ENCODE measurements around the gene KANSL3.

The KANSL3 gene

GRCh38 chr2:96547731-96548171 lies 90.4 kb downstream of the KANSL3 start:
- Histone ChIP-seq H3K36me3 (ENCODE audit: control insufficient read depth, insufficient read depth, low read length) (peaks cover 53% of the 10 kb centered on the region), H3K27me3 (replicated peaks; ENCODE audit: control insufficient read depth, insufficient read depth, low read length, poor library complexity, severe bottlenecking) (no peaks in the 10 kb centered on the region), H3K27ac (ENCODE audit: insufficient read depth, low read length, poor library complexity, severe bottlenecking) (no peak overlapping the region), H3K9me3 (ENCODE audit: control insufficient read depth, low read length) (no peaks in the 10 kb centered on the region), H3K4me3 (ENCODE audit: insufficient read depth, low read depth, low read length, poor library complexity, severe bottlenecking) (no peak overlapping the region), H3K4me1 (ENCODE audit: control insufficient read depth, insufficient read depth, low read length, poor library complexity, severe bottlenecking) (peaks cover 24% of the 10 kb centered on the region)
- DNase-seq, result no peak

DNA sequence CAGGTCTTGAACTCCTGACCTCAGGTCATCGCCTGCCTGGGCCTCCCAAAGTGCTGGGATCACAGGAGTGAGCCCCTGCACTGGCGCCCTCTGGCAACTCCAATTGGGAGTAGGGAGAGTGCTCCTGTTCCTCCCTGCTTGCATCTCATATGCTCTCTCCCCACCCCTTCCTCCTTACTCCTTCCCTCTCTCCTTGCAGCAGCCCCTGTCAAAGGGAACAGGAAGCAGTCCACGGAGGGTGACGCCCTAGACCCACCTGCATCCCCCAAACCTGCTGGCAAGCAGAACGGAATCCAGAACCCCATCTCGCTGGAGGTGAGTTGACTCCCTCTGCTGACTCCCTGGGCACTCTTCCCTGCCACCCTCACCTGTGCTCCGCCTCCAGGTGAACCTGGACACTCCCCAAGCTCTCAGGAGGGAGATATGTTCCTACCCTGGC lies 90.9 kb downstream of the KANSL3 start:
- H3K4me1 ChIP-seq (ENCODE audit: control insufficient read depth, insufficient read depth, low read length, poor library complexity, severe bottlenecking), result peaks cover 29% of the 10 kb centered on the region
- H3K36me3 ChIP-seq (ENCODE audit: control insufficient read depth, insufficient read depth, low read length), result peaks cover 54% of the 10 kb centered on the region
- no peaks in the 10 kb centered on the region for H3K9me3 ChIP-seq (ENCODE audit: control insufficient read depth, low read length)
- no peak overlapping the region for H3K4me3 ChIP-seq (ENCODE audit: insufficient read depth, low read depth, low read length, poor library complexity, severe bottlenecking)
- no peak overlapping the region for H3K27ac ChIP-seq (ENCODE audit: insufficient read depth, low read length, poor library complexity, severe bottlenecking)
- no peaks in the 10 kb centered on the region for H3K27me3 ChIP-seq (replicated peaks; ENCODE audit: control insufficient read depth, insufficient read depth, low read length, poor library complexity, severe bottlenecking)
- DNase-seq, result no peak

DNA sequence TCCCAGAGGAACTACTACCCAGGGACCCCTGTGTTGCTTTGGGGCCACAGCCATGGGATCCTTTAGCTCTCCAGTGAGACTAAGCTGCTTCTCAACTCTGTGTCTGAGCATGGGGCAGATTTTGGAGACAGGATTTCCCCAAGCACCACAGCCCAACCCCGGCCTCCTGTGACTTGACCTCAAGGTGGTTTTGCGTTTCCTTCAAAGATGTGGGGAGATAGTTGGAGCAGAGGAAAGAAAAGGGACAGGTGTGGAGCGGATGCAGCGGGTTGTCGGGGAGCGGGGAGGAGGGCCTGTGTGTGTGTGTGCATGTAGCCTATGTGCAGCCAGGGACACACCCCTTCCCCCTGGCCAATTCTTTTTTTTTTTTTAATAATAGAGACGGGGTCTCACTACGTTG lies 91.3 kb downstream of the KANSL3 start:
- Histone ChIP-seq H3K9me3 (ENCODE audit: control insufficient read depth, low read length) (no peaks in the 10 kb centered on the region), H3K36me3 (ENCODE audit: control insufficient read depth, insufficient read depth, low read length) (peaks cover 54% of the 10 kb centered on the region), H3K4me1 (ENCODE audit: control insufficient read depth, insufficient read depth, low read length, poor library complexity, severe bottlenecking) (peaks cover 33% of the 10 kb centered on the region), H3K27ac (ENCODE audit: insufficient read depth, low read length, poor library complexity, severe bottlenecking) (no peak overlapping the region), H3K27me3 (replicated peaks; ENCODE audit: control insufficient read depth, insufficient read depth, low read length, poor library complexity, severe bottlenecking) (no peaks in the 10 kb centered on the region), H3K4me3 (ENCODE audit: insufficient read depth, low read depth, low read length, poor library complexity, severe bottlenecking) (no peak overlapping the region)
- DNase-seq, result peak in 1 of 3 donors; percentile 29

DNA sequence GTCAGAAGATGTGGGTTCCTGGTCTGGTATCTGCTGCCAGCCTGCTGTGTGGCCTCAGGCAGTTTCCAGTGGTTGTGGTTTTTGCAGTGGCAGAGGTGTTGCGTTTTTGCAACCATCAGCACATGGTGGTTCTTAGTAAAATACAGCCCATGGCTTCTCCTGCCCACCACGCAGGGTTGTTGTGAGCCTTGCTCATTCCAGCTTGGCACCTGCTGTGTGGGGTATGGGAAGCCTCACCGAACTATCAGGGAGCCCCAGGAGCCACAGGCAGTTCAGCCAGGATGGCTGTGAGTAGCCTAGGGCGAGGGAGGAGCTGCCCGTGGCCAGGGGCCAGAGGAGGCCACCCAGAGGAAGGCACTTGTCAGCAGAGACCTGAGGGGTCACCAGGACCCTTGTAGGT lies 91.8 kb downstream of the KANSL3 start:
- no peaks in the 10 kb centered on the region for H3K9me3 ChIP-seq (ENCODE audit: control insufficient read depth, low read length)
- peaks cover 54% of the 10 kb centered on the region for H3K36me3 ChIP-seq (ENCODE audit: control insufficient read depth, insufficient read depth, low read length)
- H3K4me1 ChIP-seq (ENCODE audit: control insufficient read depth, insufficient read depth, low read length, poor library complexity, severe bottlenecking), result peaks cover 35% of the 10 kb centered on the region
- no peaks in the 10 kb centered on the region for H3K27me3 ChIP-seq (replicated peaks; ENCODE audit: control insufficient read depth, insufficient read depth, low read length, poor library complexity, severe bottlenecking)
- H3K4me3 ChIP-seq (ENCODE audit: insufficient read depth, low read depth, low read length, poor library complexity, severe bottlenecking), result no peak overlapping the region
- no peak for DNase-seq
- H3K27ac ChIP-seq (ENCODE audit: insufficient read depth, low read length, poor library complexity, severe bottlenecking), result no peak overlapping the region
